Measurements from ENCODE around the gene TNIP1.

Gene TNIP1

DNA sequence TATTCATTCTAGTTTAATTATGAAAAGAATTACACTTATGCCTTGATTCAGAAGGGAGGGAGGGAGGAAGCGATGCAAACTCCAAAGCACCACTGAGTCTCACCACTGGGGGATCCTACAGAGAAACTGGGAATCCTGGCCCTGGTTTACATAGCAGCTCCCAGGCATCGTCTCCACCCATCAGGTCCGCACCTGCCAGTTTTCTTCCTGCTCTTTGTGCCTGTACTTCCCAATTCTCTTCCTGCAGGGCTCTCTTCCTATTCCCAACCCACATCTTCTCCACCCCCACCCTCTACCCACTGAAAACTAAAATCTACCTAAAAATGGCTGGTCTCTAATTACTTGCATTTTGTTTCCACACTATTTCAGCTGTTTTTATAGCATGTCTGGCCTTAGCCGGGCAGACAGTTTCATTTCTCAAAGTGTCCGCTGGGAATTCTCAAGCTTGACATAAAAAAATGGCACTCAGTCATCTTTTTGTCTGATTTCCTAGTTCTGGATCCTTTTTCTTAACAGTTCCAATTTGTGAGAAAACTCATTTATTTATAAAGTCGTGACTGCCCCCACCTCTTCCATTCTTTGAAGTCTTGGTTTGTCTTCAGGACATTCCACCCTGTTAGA, 1.6 kb upstream of the TNIP1 start:
- peak; percentile 34 for DNase-seq

DNA sequence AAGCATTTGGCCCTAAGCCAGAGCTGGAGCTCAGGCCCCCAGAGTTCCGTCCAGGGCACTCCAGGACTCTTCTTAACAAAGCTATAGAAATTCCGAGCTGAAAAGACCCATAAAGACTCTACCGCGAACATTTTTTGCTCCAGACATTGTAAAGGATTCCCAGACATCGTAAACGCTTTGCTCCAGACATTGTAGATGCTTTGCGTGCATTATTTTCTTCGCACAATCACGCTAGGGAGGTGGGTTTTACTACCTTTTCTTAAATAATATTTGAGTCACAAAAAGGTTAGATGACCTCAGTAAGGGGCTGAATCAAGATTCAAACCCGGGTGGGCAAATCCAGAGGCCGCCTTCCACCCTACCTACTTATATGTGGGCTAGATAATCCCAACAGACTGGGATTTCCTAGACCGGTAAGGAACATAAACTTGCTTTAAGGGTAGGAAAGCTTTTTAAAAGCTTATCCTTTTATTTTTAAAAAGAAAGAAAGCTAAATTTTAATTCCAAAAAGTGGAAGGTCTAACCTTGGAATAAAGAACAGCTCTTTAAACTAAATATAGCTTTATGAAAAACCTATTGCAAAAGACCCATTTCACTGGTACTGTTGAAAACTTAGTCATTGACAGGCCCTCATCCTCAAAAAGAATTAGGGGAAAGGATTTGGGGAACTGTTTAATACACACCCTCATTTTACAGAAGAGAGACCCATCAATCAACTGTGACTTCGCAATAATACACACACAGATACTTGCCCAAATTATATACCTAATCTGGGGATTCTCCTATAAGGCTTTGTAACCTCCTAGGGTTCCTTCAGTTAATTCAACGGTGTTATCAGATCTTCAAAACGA, 822 bp upstream of the TNIP1 start:
- no peak for DNase-seq

DNA sequence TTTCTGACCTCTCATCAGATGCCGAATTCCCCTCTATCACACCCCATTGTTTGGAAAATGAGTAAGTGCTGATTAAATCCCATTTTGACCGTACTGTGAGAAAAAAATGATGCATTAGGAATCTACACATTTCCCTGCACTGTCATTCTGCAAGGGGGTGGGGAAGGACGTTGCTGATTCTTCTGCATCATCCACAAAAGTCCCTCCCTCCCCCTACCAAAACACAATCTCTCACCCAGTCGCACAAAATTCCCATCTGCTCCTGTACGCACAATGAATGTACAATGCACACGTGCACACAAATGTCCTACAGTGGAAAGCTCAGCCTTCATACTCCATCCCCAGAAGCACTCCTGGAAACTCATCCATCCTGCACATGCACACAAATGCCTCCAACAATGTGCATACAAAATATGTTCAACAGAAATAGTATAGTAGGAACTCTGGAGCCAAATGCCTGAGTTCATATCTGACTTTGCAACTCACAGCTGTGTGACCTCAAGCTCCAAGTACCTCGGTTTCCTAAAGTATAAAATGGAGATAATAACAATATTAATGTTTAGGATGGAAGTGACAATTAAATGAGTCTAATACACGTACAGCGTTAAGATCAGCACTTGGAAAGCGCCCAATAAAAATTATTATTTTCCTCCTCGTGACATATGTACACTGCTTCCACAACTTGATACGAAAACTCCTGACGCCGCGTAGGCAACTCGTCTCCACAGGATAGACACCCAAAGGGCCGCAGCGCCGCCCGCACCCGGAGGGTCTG, 809 bp downstream of the TNIP1 start:
- no peak for DNase-seq

DNA sequence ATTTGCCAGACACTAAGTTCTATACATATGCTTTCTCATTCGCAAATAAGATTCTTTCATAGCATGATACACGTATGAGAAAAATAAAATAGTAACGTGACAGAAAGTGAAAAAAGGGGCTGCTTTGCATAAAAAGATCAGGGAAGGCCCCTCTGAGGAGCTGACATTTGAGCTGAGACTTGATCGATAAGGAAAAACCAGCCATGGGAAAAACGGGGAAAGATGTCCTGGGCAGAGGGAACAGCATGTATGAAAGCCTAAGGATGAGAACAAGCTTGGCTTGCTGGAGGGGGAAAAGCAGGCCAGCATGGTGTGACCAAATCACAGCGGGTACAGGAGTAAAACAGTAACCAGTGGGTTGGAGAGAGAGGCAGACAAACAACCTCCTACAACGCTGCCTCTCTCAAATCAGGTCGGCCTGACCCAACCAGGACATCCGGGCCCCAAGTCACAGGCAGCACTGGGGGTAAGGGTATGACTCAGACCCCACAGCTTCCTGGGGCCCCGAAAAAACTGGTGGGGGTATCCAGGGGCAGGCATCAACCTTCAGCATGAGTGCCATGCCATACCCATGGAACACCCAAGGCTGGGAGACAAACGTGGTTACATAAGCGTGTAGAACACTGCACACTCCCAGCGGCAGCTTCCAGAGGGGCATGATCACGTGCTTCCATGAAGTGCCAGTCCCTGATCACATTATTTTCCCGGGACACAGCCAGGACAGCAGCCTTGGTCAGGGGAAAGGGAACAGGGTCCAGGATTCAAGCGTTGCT, 2.2 kb downstream of the TNIP1 start:
- no peak for DNase-seq

DNA sequence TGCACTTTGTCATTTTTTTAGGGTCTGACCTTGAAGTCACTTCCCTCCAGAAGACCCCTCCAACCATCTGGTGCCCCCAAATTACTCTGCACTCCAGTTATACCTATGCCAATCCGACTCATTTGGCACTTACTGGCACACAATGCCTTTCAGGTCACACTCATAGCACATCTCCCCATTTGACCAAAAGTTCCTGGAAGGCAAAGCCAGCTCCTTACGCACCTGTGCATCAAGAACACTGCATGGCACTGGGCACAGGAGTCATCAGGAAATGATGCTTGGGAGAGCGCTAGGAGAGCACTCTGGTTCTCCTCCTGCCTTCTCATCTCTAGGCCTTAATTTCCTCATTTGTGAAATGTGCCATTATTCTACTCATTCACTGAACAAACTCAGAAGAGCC, 2.9 kb downstream of the TNIP1 start:
- no peak for DNase-seq

DNA sequence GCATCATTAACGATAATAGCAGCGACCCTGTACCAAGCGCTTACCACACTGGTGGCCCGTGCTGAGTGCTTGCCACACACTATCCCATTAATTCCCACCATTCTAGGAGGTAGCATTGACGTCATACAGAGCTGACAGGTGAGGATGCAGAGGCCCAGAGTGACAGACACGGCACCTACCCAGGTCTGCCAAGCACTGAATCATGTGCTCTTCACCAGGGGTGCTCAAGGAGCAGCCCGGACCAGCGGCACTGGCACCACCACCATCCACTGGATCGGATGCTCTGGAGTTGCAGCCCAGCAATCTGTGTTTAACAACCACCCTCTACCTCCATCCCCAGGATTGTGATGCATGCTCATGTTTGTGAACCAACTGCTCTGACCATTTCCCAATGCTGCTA, 3.4 kb downstream of the TNIP1 start:
- DNase-seq = no peak

DNA sequence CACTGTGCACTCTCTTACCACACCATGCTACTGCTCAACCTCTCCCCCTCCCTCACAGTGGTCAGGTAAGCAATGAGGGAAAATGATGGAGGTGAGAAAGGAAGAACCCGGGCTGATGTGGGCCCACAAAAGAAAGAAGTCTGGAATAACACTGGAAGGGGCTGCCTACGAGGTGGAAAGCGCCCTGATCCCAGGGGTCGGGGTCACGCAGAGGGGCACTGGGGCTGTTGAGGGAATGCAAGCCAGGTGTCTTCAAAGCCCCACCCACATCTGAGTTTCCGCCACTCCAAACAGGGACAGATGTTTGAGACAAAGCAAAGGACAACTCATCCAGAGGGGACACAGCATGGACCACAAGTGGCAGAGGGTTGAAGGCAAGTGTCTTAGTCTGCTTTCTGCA, 4.2 kb downstream of the TNIP1 start:
- no peak for DNase-seq

DNA sequence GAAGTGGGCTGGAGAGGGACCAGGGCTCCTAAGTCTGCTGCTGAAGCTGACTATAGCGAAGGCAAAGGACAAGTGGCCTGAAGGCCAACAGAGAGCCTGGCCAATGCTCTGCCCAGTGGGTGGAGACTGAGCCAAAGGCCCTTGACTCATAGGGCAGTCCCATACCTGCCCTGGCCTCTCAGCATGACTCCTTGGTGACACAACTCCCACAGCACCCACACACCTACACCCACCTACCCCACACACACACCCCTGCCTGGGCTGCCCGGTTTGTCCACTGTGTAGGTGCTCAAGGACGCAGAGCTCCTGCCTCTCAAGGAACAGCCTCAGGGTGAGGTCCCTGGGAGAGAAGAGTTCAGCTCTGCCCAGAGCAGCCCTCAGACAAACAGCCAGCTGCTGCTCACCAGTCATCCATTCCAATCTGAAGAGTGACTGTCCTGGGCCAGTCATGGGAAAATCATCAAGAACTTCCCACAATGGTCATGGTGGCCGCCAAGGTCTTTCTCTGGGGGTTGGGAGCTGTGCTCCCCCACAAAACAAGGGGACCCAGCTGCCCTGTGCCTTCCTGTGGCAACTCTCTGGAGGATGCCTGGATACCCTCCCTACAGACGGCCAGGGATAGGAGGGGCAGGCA, 5.0 kb downstream of the TNIP1 start:
- DNase-seq = no peak

DNA sequence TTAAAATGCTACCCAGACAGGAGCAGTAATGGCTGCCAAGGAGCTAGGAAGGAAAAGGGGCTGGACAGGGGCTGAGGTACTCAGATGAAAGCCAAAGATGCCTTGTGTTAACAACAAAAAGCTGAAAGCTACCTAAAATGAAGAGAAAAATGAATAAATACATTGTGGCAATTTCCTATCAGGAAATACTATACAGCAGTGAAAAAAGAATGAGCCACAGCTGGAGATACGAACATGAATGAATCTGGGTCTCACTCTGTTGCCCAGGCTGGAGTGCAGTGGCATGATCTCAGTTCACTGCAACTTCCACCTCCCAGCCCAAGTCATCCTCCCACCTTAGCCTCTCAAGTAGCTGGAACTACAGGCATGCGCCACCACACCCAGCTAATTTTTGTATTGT, 6.3 kb downstream of the TNIP1 start:
- DNase-seq = no peak

DNA sequence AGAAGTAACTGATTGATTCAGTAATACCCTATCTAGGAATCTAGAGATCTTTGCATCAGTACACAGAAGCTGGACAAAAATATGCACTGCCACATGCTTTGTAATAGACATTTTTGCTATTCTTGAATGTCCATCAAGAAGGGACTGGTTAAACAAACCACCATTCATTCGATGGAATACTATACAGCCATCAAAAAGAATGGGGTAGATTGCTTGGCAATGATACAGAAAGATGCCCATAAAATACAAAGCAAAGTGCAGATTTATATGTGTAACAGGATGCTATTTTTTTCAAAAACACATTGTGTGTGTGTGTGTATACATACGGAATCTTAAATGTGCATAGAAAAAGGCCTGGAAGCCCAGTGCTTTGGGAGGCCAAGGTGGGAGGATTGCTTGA, 7.6 kb downstream of the TNIP1 start:
- no peak for DNase-seq

DNA sequence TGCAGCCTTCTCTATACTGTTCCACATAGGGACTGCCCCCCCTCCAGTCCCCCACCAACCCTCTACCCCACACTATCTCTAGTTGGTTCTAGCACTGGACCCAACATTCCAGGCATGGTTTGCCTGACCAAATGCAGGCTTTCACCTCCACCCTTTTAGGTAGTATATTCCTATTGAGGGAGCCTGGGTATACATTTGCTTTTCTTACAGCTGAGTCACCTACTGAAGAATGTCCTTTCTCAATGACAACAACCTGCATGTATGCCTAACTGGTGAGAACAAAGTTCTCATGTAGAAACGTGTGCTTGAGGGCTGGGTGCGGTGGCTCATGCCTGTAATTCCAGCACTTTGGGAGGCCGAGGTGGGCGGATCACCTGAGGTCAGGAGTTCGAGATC, 8.2 kb downstream of the TNIP1 start:
- no peak for DNase-seq

DNA sequence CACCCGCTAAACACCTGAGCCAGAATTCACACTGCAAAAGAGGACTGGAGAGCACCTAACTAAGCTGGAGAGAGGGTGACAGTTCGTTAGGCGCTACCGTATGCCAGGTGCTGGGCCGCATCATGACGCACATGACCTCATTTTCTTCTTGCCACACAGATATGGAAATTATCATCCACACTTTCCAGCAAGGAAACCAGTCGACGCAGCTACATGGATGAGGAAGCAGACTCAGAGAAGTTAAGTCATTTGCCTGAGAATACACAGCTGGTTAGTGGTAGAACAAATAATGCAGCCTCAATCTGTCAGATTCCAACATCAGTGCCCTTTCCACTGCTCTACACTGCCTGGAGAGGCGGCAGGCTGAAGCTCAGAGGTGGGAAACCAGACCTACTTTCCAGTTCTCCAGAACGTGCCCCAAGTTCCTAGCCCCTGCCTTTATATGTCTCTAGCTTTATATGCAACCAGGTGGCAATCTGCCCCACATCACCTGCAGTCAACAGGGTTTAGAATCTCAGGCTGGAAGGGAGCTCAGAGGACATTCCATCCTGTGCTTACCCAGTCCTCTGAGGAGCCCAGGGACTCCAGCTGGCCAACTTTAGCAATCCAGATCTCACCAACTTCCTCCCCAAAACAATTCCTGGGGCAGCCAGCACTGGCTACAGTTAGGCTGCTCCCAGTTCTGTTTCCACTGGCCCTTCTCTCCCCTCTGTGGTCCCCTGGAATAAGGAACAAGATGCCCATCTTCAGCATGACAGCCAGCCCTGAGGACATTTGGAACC, 8.8 kb downstream of the TNIP1 start:
- no peak for DNase-seq

DNA sequence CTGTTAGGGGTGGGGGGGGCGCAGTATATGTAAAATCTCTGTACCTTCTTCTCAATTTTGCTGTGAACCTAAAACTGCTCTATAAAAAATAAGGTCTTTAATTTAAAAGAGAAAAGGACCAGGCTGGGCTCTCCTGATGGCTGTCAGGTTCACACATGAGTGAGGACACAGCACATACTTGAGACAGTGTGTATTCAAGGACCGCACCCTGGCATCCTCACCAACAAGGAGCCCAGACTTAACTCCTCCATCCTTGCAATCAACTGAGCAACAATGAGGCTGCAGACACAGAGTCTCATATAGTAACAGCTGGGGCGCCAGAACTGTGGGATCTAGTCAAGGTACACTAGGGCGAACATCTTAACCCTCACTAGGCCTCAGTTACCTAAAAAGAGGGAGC, 9.8 kb downstream of the TNIP1 start:
- no peak for DNase-seq

DNA sequence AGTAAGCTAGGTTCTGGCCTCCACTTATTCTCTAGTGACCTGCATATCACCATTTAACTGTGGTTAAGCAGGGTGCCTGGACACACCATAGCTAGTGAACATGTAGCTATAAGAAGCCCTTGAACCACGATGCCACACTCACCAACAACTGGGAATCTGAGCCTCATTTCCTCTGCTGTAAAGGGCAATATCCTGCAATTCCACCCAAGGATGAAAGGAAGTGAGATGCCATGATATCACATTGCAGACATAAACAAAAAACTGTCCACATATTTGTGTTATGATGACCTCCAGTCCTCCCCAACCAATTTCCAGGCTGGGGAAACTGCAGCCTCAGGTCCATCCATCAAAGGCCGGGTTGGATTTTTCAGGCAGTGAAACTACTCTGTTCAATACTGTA, 10.4 kb downstream of the TNIP1 start:
- DNase-seq = no peak

DNA sequence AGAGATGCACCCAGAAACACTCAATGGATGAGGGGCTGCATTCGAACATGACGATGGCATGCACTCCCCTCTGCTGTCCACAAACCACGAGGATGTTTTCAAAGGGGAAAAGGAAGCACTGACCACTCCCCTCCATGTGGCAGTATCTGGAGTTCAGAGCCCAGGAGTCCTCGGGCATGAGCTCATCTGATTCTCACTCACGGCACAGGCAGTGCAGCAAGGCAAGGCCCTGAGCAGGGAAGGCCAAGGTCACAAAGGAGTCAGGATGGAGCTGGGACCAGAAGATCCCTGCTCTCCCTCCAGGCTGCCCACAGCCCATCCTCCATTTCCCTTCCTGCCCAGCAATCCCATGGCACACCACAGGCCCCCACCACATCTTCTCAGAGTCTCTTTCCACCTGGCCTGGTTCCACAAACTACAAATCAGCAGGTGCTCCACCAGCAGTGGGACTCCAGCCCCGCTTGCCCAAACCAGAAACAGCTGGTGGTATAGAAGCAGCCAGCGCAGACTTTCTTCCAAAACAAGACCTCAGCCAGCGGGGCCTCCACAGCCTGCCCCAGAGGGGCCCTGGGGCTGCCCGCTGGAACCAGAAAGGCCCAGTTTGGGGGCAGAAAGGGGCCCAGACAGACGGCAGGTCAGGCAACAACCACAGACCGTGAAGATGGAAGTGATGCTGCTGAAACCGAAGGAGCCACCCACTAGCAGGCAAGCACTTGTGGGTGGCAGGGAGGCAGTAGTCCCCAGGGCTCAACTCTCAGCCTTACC, 12.2 kb downstream of the TNIP1 start:
- no peak for DNase-seq

DNA sequence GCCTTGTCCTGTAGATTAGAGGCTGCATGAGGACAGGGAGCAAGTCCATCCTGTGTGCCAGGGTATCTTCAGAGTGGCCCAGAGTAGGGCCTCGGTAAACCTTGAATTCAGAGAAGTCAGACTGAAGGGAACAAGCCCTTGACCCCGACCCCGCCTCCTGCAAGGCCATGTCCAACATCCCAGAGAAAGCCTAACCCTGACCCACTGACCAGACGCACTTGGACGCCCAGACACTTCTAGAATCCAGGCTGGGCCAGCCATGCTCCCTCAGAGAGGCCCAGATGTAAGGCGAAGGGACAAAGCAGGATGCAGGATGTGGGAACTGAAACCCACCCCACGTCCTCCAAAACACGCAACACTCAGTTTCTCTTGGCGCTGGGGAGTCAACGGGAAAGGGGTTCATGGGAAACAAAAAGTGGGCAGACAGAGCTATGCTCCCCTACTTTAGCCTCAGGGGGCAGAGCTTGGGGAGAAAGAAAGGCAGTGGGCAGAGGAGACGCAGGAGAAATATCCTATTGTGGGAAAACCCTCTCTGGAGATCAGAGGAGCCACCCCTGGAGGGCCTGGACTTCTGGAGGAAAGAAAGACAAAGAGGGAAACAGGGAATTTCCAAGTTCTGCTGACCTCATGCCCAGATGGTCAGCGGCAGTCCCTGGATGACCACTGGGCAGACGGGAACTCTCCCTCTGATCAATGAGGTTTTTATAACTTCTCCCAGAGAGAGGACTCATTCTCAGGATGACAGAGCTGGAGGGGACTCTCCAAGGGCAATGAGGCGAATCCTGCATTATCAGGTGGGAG, 13.0 kb downstream of the TNIP1 start:
- no peak for DNase-seq

DNA sequence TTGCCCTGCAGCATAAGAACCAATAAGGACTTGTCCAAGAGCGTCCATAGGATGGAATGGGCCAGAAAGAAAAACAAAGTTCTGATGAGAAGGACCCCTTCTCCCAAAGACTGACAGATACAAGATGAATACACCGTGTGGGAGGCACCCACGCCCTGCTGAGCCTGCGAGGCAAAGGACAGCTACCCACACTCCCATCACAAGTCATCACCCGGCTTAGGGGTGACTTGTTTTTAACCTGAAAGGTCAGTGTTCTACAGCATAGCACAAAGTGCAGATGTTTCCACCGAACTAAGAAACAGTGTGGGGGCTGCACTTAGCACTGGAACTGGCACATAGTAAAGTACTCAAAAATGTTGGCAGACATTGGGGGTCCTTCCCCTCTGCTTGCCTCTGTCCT, 13.9 kb downstream of the TNIP1 start:
- DNase-seq = no peak

DNA sequence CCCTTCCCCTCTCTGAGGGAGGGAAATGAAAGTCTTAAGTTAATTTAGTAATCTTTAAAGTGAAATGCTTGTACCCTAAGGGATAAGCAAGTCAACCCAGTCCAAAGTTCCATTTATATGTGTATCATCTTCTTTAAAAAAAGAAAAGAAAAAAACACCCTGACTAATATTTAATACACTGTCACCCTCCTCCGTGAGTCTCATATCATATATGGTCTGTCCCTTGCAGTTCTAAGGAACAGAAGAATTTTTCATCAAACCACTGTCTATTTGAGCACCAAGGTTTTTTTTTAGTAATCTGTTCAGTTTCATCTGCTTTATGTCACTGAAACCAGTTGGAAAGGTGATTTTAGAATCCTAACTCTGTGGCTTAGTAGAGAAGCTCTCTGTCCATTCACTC, 15.2 kb downstream of the TNIP1 start:
- DNase-seq = no peak

DNA sequence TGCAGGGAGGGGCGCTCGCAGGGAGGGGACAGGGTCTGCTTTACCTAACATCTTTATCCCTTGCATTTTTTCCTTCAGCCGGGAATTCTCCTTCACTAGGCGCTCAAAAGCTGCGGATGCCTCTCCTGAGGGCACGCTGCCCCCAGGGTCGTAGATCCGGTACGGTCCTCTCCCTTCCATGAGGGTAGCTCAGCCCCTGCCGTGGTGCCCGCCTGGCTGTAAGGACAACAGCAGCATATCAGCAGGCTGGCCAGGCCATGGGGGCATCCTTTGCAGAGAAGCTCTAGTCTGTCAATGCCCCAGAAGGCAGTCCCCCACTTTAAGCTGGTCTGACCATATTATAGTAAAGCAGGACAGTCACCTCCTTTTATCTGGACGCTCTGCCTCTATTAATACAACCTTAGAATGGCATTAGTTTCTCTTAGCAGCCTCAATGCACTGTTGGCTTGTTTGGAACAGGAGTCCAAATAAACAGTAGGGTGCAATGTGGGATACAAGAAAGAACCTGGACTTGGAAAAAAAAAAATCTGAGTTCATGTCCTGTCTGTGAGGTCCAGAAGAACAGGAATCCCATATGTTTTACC, 15.8 kb downstream of the TNIP1 start:
- DNase-seq = no peak

Measured in NCI-H510A (cell line).